Activated CD8-positive, alpha-beta memory T cell treated with anti-CD3 and anti-CD28 coated beads, Interleukin-2, amount 50 U/mL, for 24 hours (primary cell): Measurements from ENCODE around the gene NECTIN1.

Source experiments
- DNase-seq: peaks from one replicate; pipeline ENCODE4 v3.0.0-alpha.2; 2020; ENCODE audit errors: extremely low read depth

NECTIN1 gene

GRCh38 chr11:119755356-119756071 is 26.5 kb upstream of the NECTIN1 start:
- DNase-seq: no peak

- no peak for DNase-seq
Observed at GRCh38 chr11:119754656-119755355, 25.8 kb upstream of the NECTIN1 start.

DNA sequence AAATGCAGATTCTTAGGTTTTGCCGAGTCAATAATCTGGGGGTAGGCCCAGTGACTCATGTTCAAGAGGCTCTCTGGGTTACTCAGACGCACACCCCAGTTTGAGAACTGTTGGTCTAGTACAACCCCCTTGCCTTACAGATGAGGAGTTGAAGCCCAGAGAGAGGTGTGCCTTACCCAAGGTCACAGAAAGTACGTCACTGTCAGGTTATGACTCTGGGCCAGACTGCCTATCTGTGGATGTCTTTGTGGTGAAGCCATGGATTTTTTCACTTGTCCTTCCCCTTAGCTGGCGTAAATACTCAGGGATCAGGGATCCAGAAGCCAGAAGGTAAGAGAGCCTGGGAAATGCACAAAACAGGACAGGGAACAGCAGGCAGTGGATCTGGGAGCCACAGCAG is 25.2 kb upstream of the NECTIN1 start:
- DNase-seq: no peak

GRCh38 chr11:119752946-119753345 is 23.9 kb upstream of the NECTIN1 start:
- DNase-seq: no peak

- no peak for DNase-seq
Observed at GRCh38 chr11:119752345-119752871, 23.4 kb upstream of the NECTIN1 start.

GRCh38 chr11:119750056-119750455 is 21.1 kb upstream of the NECTIN1 start:
- DNase-seq: no peak

- DNase-seq: no peak
Observed at GRCh38 chr11:119749006-119749565, 20.1 kb upstream of the NECTIN1 start.

GRCh38 chr11:119747868-119748660 is 19.1 kb upstream of the NECTIN1 start:
- DNase-seq: no peak

DNA sequence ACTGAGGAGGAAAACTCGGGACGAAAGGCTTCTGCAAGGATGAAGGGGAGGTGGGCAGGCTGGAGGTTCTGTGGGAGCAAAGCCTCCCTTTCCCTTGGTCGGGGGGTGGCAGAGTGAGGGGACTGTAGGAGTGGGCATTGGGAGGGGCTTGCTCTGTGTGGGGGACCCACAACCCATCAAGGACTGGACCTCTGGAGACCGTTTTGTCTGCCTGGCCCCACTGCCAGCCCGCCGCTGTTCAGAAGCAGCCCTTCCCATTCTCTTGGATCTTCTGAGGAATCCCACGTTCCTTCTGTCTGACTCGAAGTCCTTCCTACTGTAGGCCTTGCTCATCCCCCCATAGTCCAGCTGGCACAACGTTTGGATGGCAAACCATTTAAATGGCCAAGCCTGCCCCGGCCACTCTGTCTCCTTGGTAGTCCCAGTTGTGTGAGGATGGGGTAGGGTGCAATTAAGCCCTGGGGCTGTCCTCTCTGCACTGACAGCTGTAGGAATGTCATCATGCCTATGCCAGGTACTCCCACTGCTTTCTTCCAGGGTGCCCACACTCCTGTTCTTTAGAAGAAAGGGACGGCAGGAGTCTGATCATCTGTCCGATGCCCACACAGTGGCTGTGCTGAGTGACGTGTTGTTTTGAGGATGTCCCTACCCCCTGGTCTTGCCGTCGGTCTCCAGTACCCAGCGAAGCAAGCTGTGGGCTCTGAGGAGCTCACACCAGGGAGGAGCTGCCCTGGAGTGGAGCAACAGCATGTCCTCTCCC is 17.0 kb upstream of the NECTIN1 start:
- no peak for DNase-seq

- no peak for DNase-seq
Observed at GRCh38 chr11:119745112-119745511, 16.1 kb upstream of the NECTIN1 start.

GRCh38 chr11:119744577-119744976 is 15.6 kb upstream of the NECTIN1 start:
- DNase-seq: no peak

GRCh38 chr11:119743006-119743405 is 14.0 kb upstream of the NECTIN1 start:
- DNase-seq: no peak

GRCh38 chr11:119742263-119742861 is 13.4 kb upstream of the NECTIN1 start:
- no peak for DNase-seq

DNA sequence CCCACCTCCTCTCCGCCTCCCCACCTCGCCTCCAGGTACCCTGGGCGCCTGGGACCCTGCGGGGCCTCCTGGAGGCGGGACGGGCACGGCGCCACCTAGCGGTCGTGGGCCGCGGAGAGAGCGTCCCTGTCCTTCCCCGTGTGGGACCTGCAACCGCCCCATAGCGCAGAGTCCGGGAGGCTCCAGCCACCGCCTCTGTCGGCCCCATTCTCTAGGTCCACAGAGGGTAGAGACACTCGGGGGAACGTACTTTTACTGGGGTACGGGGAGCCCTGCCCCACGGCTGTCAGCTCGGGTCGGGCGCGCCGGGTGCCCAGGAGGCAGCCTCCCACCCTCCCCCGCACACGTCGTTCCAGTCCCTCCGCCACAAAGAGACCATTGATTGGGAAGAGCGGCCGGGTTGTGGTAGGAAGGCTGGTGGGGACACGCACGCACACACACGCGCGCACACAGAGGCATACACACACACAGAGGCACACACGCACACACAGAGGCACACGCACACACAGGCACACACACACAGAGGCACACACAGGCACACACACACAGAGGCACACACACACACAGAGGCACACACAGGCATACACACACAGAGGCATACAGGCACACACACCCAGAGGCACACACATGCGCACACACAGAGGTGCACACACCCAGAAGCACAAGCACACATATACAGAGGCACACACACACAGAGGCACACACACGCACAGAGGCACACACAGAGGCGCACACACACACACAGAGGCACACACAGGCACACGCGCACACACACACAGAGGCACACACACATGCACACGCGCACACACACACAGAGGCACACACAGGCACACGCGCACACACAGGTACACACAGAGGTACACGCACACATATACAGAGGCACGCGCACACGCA is 12.6 kb upstream of the NECTIN1 start:
- DNase-seq: peak; percentile 17

DNA sequence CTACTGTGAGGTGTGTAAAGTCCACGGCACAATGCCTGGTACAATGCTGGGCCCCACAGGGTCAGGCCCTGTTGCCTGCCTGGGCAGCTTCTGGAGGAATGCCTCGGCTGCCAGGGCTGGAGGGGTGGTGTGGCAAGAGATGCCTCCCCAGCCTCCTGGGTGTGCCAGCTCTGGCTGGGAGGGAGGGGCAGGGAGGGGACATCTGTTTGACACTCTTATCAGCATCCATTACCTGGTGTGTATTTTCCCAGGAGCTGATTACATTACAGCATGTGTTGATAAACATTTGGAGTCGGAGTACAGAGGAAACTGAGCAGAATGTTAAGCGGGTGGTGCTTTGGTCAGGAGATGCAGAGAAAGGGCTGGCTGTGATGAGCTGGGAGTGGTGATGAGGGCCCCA is 11.0 kb upstream of the NECTIN1 start:
- DNase-seq: no peak

DNA sequence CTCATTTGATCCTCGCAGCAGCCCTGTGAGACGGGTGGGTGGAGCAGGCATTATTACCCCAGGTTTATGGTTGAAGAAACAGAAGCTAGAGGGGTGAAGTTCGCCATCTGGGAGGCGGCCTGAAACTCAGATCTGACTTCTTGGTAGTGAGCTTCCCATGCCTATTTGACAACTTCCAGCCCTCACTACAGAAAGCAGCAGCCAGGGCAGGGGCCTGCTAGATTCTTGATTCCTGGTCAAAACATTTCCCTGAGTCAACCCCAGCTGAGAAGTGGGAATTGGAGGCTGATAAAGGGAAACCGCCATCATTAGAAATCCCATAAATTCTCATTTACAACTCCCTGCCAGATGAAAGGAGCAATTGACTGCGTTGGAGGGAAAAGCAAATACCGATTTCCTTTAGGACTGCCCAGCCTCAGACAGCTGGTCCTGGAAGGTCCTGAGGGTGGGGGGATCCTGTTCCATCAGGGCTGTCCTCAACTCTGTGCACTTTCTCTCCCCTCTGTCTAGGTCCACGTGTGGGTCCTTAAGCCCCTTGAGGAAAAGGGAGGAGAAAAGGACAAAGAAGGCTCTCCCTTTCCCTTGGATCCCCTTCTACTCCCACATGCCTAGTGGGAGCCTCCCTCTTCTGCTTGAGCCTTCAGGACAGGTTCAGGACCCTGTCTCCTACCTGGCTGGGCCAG is 10.2 kb upstream of the NECTIN1 start:
- DNase-seq: no peak

GRCh38 chr11:119738059-119738439 is 9.0 kb upstream of the NECTIN1 start:
- no peak for DNase-seq

DNA sequence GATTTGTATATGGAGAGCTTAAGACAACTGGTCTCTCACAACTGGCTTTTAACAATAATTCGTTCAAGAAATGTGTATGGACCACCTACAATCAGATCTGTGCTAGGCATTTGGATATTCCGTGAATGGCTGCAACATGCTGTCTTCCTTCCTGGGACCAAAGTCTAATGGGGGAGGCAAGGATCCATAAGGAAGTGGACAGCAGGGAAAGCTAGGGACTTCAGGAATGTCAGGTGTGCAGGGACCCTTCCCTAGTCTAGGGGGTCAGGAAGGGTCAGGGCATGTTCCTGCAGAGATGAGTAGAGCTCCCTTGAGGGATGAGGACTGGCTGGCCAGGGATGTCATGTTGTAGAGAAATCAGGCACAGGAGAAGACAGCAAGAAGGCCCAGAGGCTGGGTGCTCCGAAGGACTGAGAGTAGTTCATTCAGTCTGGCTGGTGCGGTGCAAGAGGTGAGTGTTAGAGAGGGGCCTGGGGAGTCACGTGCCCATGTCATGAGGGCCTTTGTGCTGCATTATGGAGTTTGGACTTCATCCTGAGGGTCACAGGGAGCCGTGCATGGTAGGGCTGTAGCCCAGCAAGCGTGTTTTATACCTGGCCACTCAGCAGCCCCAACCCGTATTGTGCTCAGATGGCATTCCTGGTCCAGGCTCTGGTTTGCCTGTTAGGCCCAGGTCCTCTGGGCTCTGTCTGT is 8.5 kb upstream of the NECTIN1 start:
- no peak for DNase-seq

- no peak for DNase-seq
Observed at GRCh38 chr11:119734788-119735187, 5.8 kb upstream of the NECTIN1 start.
